ENCODE results near the gene SMURF2.
A peak's percentile ranks its signal among the peaks of the same experiment; 100 is the strongest.
"Not testable (repeated sequence)": the region's sequence is repeated elsewhere in the genome, so short reads cannot be mapped to it uniquely, and the experiment has no call there.

The SMURF2 gene

DNA sequence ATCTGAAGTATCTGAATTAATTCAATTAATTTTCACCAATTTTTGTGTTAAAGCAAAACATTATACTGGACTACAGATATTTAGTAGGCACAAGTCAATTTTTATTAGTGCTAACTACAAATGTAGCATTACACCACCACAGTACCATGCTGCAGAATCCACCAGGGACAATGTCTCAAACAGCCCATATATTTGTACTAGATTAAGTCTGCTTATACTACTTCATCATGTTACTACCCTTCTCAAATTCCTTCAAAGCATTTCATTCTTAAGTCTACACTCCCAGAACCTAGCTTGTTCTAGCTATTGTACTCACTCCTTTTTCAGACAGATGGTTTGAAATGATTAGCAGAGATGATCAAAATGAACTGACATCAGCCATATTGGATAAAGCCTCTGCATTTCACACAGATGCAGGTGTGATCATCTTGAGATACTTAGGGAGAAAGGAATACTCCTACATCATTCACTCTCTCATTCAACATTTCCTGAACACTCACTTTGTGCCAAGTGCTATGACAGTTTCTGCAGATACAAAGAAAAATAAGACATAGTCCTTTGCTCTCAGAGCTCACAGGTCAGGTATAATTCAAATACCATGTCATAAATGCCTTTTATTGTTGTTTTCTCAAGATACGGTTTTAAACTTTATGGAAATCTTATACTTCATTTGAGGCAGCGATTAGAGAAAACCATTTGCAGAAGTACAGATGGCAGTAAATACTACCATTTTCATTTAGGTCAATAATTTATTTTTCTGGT, 47.7 kb downstream of the SMURF2 start:
- Histone ChIP-seq H3K4me3 (ENCODE audit: low read depth, low read length) (no peak overlapping the region), H3K36me3 (no peaks in the 10 kb centered on the region), H3K27me3 (ENCODE audit: insufficient read depth, low read depth, severe bottlenecking) (no peaks in the 10 kb centered on the region)

DNA sequence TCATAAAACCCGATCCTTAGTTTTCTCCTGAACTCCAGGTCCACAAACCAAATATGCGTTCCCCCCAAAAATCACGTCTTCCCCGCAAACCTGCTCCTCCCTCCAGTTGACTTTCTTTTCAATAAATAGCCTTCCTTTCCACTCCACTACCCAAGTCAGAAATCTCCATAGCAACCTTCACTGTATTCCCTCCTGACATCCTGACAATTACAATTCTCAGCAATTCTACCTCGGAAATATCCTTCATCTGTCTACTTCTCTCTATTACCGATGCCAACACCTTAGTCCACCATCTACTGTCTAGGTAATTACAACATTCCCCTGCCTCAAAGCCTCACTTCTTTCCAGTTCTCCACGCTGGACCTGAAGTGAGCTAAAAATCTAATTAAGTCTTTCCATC, 50.7 kb downstream of the SMURF2 start:
- TF ChIP-seq, protein P1, sequence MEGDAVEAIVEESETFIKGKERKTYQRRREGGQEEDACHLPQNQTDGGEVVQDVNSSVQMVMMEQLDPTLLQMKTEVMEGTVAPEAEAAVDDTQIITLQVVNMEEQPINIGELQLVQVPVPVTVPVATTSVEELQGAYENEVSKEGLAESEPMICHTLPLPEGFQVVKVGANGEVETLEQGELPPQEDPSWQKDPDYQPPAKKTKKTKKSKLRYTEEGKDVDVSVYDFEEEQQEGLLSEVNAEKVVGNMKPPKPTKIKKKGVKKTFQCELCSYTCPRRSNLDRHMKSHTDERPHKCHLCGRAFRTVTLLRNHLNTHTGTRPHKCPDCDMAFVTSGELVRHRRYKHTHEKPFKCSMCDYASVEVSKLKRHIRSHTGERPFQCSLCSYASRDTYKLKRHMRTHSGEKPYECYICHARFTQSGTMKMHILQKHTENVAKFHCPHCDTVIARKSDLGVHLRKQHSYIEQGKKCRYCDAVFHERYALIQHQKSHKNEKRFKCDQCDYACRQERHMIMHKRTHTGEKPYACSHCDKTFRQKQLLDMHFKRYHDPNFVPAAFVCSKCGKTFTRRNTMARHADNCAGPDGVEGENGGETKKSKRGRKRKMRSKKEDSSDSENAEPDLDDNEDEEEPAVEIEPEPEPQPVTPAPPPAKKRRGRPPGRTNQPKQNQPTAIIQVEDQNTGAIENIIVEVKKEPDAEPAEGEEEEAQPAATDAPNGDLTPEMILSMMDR (IDR thresholded peaks at IDR 0.05; ENCODE audit: low read depth, low read length), result no peak
- H3K27me3 ChIP-seq (ENCODE audit: insufficient read depth, low read depth, severe bottlenecking), result no peaks in the 10 kb centered on the region
- no peak overlapping the region for H3K27ac ChIP-seq
- no peak overlapping the region for H3K4me3 ChIP-seq (ENCODE audit: low read depth, low read length)
- DNase-seq, result no peak
- H3K36me3 ChIP-seq, result no peaks in the 10 kb centered on the region
- H3K9me3 ChIP-seq (ENCODE audit: severe bottlenecking), result no peaks in the 10 kb centered on the region

More for the DNA sequence above, 47.7 kb downstream of the SMURF2 start:
- Histone ChIP-seq H3K27ac (no peak overlapping the region), H3K9me3 (ENCODE audit: severe bottlenecking) (no peaks in the 10 kb centered on the region)
- no peak for DNase-seq
- TF ChIP-seq, protein P1 (IDR thresholded peaks at IDR 0.05; ENCODE audit: low read depth, low read length), result no peak

DNA sequence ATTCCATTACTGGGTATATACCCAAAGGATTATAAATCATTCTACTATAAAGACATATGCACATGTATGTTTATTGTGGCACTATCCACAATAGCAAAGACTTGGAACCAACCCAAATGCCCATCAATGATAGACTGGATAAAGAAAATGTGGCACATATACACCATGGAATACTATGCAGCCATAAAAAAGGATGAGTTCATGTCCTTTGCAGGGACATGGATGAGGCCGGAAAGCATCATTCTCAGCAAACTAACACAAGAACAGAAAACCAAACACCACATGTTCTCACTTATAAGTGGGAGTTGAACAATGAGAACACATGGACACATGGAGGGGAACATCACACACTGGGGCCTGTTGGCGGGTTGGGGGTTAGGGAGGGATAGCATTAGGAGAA, 51.9 kb downstream of the SMURF2 start:
- H3K36me3 ChIP-seq; H3K4me3 ChIP-seq (ENCODE audit: low read depth, low read length); DNase-seq; H3K27me3 ChIP-seq (ENCODE audit: insufficient read depth, low read depth, severe bottlenecking); H3K9me3 ChIP-seq (ENCODE audit: severe bottlenecking); H3K27ac ChIP-seq: not testable (repeated sequence)

DNA sequence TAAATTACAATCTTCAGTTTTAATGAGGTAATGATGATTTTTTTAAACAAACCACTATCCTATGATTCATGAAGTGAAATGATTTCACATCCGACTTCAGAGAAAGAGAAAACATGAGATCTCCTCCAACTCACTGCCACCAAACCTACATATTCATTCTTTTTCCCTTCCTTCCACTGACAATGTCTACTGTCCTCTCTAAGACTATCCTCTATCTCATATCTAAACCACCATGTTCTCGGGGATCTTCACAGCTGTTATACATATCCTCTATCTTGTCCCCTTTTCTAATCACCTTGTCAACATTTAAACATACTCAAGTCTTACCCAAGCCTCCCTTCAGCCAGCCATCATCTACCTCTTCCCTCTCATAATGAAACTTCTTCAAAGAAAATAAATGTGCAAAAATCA, 53.5 kb downstream of the SMURF2 start:
- H3K4me3 ChIP-seq (ENCODE audit: low read depth, low read length), result no peak overlapping the region
- H3K27ac ChIP-seq, result no peak overlapping the region
- H3K27me3 ChIP-seq (ENCODE audit: insufficient read depth, low read depth, severe bottlenecking), result no peaks in the 10 kb centered on the region
- TF ChIP-seq, protein P1 (IDR thresholded peaks at IDR 0.05; ENCODE audit: low read depth, low read length), result no peak
- no peaks in the 10 kb centered on the region for H3K36me3 ChIP-seq
- H3K9me3 ChIP-seq (ENCODE audit: severe bottlenecking), result no peaks in the 10 kb centered on the region
- DNase-seq, result no peak

DNA sequence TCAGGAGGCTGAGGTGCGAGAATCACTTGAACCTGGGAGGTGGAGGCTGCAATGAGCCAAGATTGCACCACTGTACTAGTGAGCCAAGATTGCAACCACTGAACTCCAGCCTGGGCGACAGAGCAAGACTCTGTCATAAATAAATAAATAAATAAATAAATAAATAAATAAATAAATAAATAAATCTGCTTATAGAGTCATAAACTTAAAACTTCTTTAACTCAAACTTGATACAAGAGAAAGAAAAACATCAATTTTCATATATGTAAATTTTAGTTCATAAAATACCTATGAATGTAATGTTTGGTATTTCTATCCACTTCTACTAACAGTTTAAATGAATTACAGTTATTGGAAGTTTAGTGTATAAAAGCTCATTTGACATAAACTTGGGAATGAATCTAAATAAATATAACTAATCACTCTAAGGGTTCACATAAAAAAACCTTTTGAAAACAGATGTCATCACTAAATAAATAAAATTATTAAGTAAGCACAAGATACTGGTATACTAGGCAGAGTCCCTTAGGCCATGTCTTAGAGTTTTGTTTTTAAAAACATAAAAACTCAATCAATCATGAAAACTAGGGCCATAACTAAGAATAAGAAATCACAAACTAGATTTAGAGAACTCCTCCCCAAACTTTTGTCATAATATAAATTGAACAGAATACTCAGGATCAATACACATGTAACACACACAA, 54.1 kb downstream of the SMURF2 start:
- TF ChIP-seq, protein P1 (IDR thresholded peaks at IDR 0.05; ENCODE audit: low read depth, low read length), result no peak
- no peak overlapping the region for H3K4me3 ChIP-seq (ENCODE audit: low read depth, low read length)
- H3K9me3 ChIP-seq (ENCODE audit: severe bottlenecking), result no peaks in the 10 kb centered on the region
- H3K36me3 ChIP-seq, result no peaks in the 10 kb centered on the region
- no peak overlapping the region for H3K27ac ChIP-seq
- no peak for DNase-seq
- no peaks in the 10 kb centered on the region for H3K27me3 ChIP-seq (ENCODE audit: insufficient read depth, low read depth, severe bottlenecking)

DNA sequence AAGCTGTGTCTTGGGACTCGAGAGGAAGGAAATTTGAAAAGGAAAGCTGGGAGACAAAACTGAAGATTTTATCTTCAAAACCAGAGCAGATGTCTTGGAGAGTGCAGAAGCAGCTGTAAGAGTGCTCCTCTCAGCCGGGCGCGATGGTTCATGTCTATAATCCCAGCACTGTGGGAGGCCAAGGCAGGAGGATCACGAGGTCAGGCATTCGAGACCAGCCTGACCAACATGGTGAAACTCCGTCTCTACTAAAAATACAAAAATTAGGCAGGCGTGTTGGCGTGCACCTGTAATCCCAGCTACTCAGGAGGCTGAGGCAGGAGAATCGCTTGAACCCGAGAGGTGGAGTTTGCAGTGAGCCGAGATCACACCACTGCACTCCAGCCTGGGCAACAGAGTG, 57.6 kb downstream of the SMURF2 start:
- not testable (repeated sequence) for H3K27ac ChIP-seq; H3K4me3 ChIP-seq (ENCODE audit: low read depth, low read length); H3K27me3 ChIP-seq (ENCODE audit: insufficient read depth, low read depth, severe bottlenecking); H3K9me3 ChIP-seq (ENCODE audit: severe bottlenecking); H3K36me3 ChIP-seq
- peak; percentile 39 for DNase-seq

All from WERI-Rb-1 (cell line).